ENCODE measurements around the gene M1AP.
A peak's percentile ranks its signal among the peaks of the same experiment; 100 is the strongest.

The M1AP gene

DNA sequence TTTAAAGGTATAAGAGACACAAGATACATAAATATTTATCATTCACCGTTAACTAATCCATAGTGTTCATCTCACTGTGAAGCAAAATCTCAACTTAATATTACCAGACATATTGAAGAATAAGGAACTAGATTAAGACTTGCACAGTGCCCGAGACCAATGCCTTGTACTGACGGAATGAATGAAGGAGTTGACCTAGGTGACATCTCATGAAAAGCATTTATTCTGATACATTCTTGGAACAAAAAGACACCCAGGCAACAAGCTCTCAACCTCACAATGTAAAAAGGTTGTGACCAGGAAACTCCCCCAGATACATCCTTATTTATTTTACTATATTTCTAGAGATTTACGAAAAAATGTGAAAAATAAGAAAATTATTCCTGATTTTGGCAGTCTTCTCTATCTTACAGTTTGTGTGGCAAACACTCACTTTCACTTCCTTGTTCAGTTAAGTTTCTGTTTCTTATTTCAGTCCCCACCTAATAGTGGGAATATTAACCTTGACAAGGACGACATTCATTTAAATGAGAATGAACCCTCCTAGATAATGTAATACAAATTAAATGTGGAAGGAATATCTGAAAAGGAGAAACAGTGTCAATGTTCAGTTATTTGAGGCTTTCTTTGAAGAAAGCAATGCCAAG, 28.4 kb downstream of the M1AP start:
- H3K4me2 ChIP-seq (ENCODE audit: low read length), result peak overlapping the region; percentile 8; the same call in 1 of the 2 replicates
- TF ChIP-seq EZH2phosphoT487 (IDR thresholded peaks at IDR 0.05; ENCODE audit: borderline replicate concordance, low read length), result no peak
- TF ChIP-seq, protein P1, sequence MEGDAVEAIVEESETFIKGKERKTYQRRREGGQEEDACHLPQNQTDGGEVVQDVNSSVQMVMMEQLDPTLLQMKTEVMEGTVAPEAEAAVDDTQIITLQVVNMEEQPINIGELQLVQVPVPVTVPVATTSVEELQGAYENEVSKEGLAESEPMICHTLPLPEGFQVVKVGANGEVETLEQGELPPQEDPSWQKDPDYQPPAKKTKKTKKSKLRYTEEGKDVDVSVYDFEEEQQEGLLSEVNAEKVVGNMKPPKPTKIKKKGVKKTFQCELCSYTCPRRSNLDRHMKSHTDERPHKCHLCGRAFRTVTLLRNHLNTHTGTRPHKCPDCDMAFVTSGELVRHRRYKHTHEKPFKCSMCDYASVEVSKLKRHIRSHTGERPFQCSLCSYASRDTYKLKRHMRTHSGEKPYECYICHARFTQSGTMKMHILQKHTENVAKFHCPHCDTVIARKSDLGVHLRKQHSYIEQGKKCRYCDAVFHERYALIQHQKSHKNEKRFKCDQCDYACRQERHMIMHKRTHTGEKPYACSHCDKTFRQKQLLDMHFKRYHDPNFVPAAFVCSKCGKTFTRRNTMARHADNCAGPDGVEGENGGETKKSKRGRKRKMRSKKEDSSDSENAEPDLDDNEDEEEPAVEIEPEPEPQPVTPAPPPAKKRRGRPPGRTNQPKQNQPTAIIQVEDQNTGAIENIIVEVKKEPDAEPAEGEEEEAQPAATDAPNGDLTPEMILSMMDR (IDR thresholded peaks at IDR 0.05; ENCODE audit: low read depth, low read length, poor library complexity, severe bottlenecking), result no peak

DNA sequence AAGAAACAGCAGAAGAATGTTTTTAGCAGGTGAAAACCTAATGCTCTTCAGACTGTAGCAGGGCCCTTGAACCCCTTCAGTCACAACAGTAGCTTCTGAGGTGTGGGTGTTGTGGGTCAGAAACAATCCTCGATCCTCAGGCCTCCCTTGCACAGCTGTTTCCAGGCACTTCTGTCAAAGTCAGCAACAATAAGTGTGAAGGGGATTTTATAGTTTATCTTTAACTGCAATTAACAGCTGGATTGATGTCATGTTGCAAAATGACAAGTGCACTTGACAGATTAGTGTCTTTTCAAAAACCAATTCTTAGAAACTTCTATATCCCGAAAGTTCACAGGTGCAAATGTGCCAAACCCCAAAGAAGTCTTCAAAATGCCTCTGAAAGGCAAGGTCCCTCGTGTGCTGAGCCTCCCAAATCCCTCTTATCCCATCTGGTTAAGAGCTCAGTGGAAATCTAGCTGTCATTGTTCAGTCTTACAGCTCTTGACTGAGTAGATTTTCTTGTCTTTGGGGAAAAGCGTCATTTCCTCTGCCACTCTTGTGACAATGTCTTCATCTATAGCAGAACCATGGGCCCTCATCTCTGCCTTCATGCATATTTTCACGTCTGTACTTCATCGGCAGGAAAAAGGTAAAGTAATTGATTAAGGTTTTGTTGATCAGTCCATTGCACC, 29.6 kb downstream of the M1AP start:
- Histone ChIP-seq H3F3A (ENCODE audit: control insufficient read depth, insufficient read depth) (no peaks in the 10 kb centered on the region), H3K79me2 (ENCODE audit: control insufficient read depth, low read length) (no peaks in the 10 kb centered on the region), H3K4me2 (ENCODE audit: low read length) (no peak overlapping the region), H3K9me3 (ENCODE audit: control insufficient read depth, insufficient read depth, low read length) (no peaks in the 10 kb centered on the region), H3K9me2 (replicated peaks; ENCODE audit: control insufficient read depth, low read length) (no peaks in the 10 kb centered on the region), H3K36me3 (ENCODE audit: control insufficient read depth, low read length) (no peaks in the 10 kb centered on the region), H3K27ac (ENCODE audit: low read depth, low read length) (no peak overlapping the region), H3K27me3 (ENCODE audit: control insufficient read depth, low read length) (peaks cover 27% of the 10 kb centered on the region), H3K4me3 (ENCODE audit: low read length) (no peak overlapping the region), H3K4me1 (ENCODE audit: control insufficient read depth, low read length) (peaks cover 10% of the 10 kb centered on the region), H4K20me1 (ENCODE audit: control insufficient read depth, insufficient read depth, low read depth, low read length) (no peaks in the 10 kb centered on the region)
- TF ChIP-seq EZH2phosphoT487 (IDR thresholded peaks at IDR 0.05; ENCODE audit: borderline replicate concordance, low read length), result no peak
- TF ChIP-seq, protein P1 (IDR thresholded peaks at IDR 0.05; ENCODE audit: low read depth, low read length, poor library complexity, severe bottlenecking), result no peak

More for the DNA sequence above, 28.4 kb downstream of the M1AP start:
- no peaks in the 10 kb centered on the region for H3K79me2 ChIP-seq (ENCODE audit: control insufficient read depth, low read length)
- H3K27me3 ChIP-seq (ENCODE audit: control insufficient read depth, low read length), result peaks cover 17% of the 10 kb centered on the region; the same call in 1 of the 2 replicates
- H3K9me3 ChIP-seq (ENCODE audit: control insufficient read depth, insufficient read depth, low read length), result no peaks in the 10 kb centered on the region
- peaks cover 10% of the 10 kb centered on the region for H3K4me1 ChIP-seq (ENCODE audit: control insufficient read depth, low read length)
- H4K20me1 ChIP-seq (ENCODE audit: control insufficient read depth, insufficient read depth, low read depth, low read length), result no peaks in the 10 kb centered on the region
- no peak overlapping the region for H3K27ac ChIP-seq (ENCODE audit: low read depth, low read length)
- H3K4me3 ChIP-seq (ENCODE audit: low read length), result no peak overlapping the region
- no peaks in the 10 kb centered on the region for H3F3A ChIP-seq (ENCODE audit: control insufficient read depth, insufficient read depth)
- no peaks in the 10 kb centered on the region for H3K9me2 ChIP-seq (replicated peaks; ENCODE audit: control insufficient read depth, low read length)
- no peaks in the 10 kb centered on the region for H3K36me3 ChIP-seq (ENCODE audit: control insufficient read depth, low read length)

DNA sequence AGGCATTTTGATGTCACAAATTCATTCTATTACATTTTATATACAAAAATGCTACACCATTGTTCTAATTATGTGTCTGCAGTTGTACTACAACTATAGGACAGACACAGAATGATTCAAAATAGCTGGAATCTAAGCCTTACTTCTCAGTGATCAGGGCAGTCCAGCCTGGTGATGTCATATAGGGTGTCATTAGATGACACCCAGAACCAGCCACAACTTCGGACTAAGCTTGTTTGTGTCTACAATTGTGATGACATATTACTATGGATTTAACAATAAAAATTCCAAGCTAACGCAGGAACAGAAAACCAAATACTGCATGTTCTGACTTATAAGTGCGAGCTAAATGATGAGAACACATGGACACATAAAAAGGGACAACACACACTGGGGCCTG, 31.0 kb downstream of the M1AP start:
- Histone ChIP-seq H3K36me3 (ENCODE audit: control insufficient read depth, low read length) (no peaks in the 10 kb centered on the region), H3K9me3 (ENCODE audit: control insufficient read depth, insufficient read depth, low read length) (no peaks in the 10 kb centered on the region), H3F3A (ENCODE audit: control insufficient read depth, insufficient read depth) (no peaks in the 10 kb centered on the region), H3K4me2 (ENCODE audit: low read length) (no peak overlapping the region), H3K4me3 (ENCODE audit: low read length) (no peak overlapping the region), H3K79me2 (ENCODE audit: control insufficient read depth, low read length) (no peaks in the 10 kb centered on the region), H3K27me3 (ENCODE audit: control insufficient read depth, low read length) (peaks cover 34% of the 10 kb centered on the region), H3K27ac (ENCODE audit: low read depth, low read length) (no peak overlapping the region), H3K9me2 (replicated peaks; ENCODE audit: control insufficient read depth, low read length) (no peaks in the 10 kb centered on the region), H4K20me1 (ENCODE audit: control insufficient read depth, insufficient read depth, low read depth, low read length) (no peaks in the 10 kb centered on the region), H3K4me1 (ENCODE audit: control insufficient read depth, low read length) (peaks cover 10% of the 10 kb centered on the region)
- no peak for TF ChIP-seq EZH2phosphoT487 (IDR thresholded peaks at IDR 0.05; ENCODE audit: borderline replicate concordance, low read length)
- TF ChIP-seq, protein P1 (IDR thresholded peaks at IDR 0.05; ENCODE audit: low read depth, low read length, poor library complexity, severe bottlenecking), result no peak
